Smooth muscle cell (in vitro differentiated cells): ENCODE results near the gene UMAD1. TPM values are rescaled to one million over a fixed set of nuclear protein-coding genes. Genes with fewer than 3 reads are reported as not detected.

ENCODE experiments used
- DNase-seq: peaks from one replicate; lab custom pipeline; 2025; ENCODE audit not compliant: unreplicated experiment; lab: John Stamatoyannopoulos, UW
- H2AFZ ChIP-seq: fragments of 200-600 bp; sonication (generic); 2 replicates; pipeline ENCODE4 v1.6.0; 2016; ENCODE audit warnings: antibody characterized with exemption, low read depth, mild to moderate bottlenecking
- H3F3A ChIP-seq: fragments of 200-600 bp; sonication (generic); 2 replicates; pipeline ENCODE4 v1.6.0; 2017; ENCODE audit warnings: antibody characterized with exemption, low read depth
- H3K27ac ChIP-seq: fragments of 200-600 bp; sonication (generic); 2 replicates; pipeline ENCODE4 v1.5.1; 2016; ENCODE audit warnings: low read depth, mild to moderate bottlenecking
- H3K27me3 ChIP-seq: fragments of 200-600 bp; sonication (generic); 2 replicates; pipeline ENCODE4 v1.6.1; 2016; ENCODE audit warnings: low read depth, mild to moderate bottlenecking
- H3K36me3 ChIP-seq: fragments of 200-600 bp; sonication (generic); 2 replicates; pipeline ENCODE4 v1.5.1; 2016; ENCODE audit warnings: low read depth
- H3K4me1 ChIP-seq: fragments of 200-600 bp; sonication (generic); 2 replicates; pipeline ENCODE4 v1.5.1; 2016; ENCODE audit warnings: low read depth
- H3K4me2 ChIP-seq: fragments of 200-600 bp; sonication (generic); 2 replicates; pipeline ENCODE4 v1.6.0; 2016; ENCODE audit warnings: mild to moderate bottlenecking
- H3K4me3 ChIP-seq: fragments of 200-600 bp; sonication (generic); 2 replicates; pipeline ENCODE4 v1.5.1; 2016; ENCODE audit warnings: mild to moderate bottlenecking
- H3K79me2 ChIP-seq: fragments of 200-600 bp; sonication (generic); 2 replicates; pipeline ENCODE4 v1.6.0; 2016; ENCODE audit warnings: low read depth, mild to moderate bottlenecking
- H3K9ac ChIP-seq: fragments of 200-600 bp; sonication (generic); 2 replicates; pipeline ENCODE4 v1.6.0; 2016; ENCODE audit warnings: low read depth
- H3K9me3 ChIP-seq: fragments of 200-600 bp; sonication (generic); replicated peaks from 2 replicates; pipeline ENCODE4 v1.5.1; 2016; ENCODE audit warnings: low read depth
- H4K20me1 ChIP-seq: fragments of 200-600 bp; sonication (generic); 2 replicates; pipeline ENCODE4 v1.6.0; 2016; ENCODE audit warnings: low read depth
- WGBS: methylation state at CpG from one replicate; pipeline ENCODE4 v1.1.7; 2016; ENCODE audit warnings: low lambda C conversion rate; 5-methylcytosine and 5-hydroxymethylcytosine counted together
- polyA plus RNA-seq: library from polyadenylated mRNA; unstranded; fragments of >200 nt; fragmentation: Nextera tagmentation; extraction: Ambion mirVana; gene quantifications from 2 replicates; pipeline ENCODE4 v1.2.1, GENCODE V29; 2016
- total RNA-seq: library from RNA; depleted of rRNA; stranded (reverse); fragments of >200 nt; gene quantifications from 2 replicates; pipeline ENCODE4 v1.2.3, GENCODE V29; 2014
- TF ChIP-seq, protein P1 (sequence below): fragments of 200-600 bp; sonication (generic); IDR thresholded peaks from 2 replicates; pipeline ENCODE4 v1.5.1; 2017; ENCODE audit warnings: borderline replicate concordance, mild to moderate bottlenecking, antibody characterized with exemption; ENCODE audit not compliant: insufficient read depth, poor library complexity, severe bottlenecking

The UMAD1 gene
- total and polyA plus RNA-seq, 2 experiments from 2014 or later: 13.7 to 24.3 TPM

DNA sequence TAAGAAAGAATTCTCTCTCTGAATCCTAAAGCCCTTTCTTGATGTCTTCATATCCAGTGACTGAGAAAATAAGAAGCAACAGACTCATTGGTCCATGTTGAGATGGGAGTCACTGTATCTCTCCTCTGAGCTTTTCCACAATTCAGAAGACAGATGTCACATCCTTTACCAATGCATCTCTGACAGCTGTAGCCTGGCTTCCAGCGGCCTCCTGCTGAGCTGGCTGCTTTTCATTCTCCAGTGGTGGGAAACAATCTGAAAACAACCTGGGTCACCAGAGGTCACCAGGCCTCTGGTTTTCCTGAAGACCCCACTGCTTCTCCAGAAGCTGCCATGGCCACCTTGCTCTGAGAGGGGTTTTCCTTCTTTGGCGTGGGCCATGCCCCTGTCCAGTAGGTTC lies 96.1 kb downstream of the UMAD1 start:
- TF ChIP-seq, protein P1, sequence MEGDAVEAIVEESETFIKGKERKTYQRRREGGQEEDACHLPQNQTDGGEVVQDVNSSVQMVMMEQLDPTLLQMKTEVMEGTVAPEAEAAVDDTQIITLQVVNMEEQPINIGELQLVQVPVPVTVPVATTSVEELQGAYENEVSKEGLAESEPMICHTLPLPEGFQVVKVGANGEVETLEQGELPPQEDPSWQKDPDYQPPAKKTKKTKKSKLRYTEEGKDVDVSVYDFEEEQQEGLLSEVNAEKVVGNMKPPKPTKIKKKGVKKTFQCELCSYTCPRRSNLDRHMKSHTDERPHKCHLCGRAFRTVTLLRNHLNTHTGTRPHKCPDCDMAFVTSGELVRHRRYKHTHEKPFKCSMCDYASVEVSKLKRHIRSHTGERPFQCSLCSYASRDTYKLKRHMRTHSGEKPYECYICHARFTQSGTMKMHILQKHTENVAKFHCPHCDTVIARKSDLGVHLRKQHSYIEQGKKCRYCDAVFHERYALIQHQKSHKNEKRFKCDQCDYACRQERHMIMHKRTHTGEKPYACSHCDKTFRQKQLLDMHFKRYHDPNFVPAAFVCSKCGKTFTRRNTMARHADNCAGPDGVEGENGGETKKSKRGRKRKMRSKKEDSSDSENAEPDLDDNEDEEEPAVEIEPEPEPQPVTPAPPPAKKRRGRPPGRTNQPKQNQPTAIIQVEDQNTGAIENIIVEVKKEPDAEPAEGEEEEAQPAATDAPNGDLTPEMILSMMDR: no peak
- H3K4me1 ChIP-seq: peaks cover 35% of the 10 kb centered on the region
- H4K20me1 ChIP-seq: no peaks in the 10 kb centered on the region
- WGBS: 95% methylated on average over 2 of the region's 2 CpGs
- no peaks in the 10 kb centered on the region for H3K36me3 ChIP-seq
- no peaks in the 10 kb centered on the region for H3K79me2 ChIP-seq
- H3K9me3 ChIP-seq: no peaks in the 10 kb centered on the region
- DNase-seq: no peak
- H3K9ac ChIP-seq: no peak overlapping the region
- no peaks in the 10 kb centered on the region for H3F3A ChIP-seq
- no peaks in the 10 kb centered on the region for H3K27me3 ChIP-seq
- H2AFZ ChIP-seq: no peak overlapping the region
- no peak overlapping the region for H3K27ac ChIP-seq
- no peak overlapping the region for H3K4me2 ChIP-seq
- H3K4me3 ChIP-seq: no peak overlapping the region

DNA sequence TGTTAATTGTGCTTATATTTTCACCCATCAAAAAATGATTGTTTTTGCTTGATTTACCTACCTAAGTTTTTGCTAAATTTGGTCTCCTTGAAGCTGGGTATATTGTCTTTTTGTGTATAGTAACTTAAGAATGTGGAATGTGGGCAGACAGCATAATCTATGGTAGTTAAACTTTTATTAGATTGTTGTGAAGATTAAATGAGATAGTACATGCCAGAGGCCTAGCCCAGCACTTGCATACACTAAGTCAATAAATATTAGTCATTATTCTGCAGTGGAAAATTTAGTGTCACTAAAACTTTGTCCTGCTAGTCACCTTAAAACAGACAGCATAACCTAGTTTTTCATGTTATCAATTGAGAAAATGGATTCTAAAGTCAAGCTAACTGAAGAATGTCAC lies 97.1 kb downstream of the UMAD1 start:
- peaks cover 35% of the 10 kb centered on the region for H3K4me1 ChIP-seq
- no peak overlapping the region for H2AFZ ChIP-seq
- peak overlapping the region; percentile 2 for H3K4me2 ChIP-seq
- H3K27me3 ChIP-seq: no peaks in the 10 kb centered on the region
- no peak for DNase-seq
- H3K36me3 ChIP-seq: no peaks in the 10 kb centered on the region
- no peaks in the 10 kb centered on the region for H3K79me2 ChIP-seq
- H3K9ac ChIP-seq: no peak overlapping the region
- H3F3A ChIP-seq: no peaks in the 10 kb centered on the region
- TF ChIP-seq, protein P1: no peak
- H3K4me3 ChIP-seq: no peak overlapping the region
- H3K9me3 ChIP-seq: no peaks in the 10 kb centered on the region
- no peaks in the 10 kb centered on the region for H4K20me1 ChIP-seq
- H3K27ac ChIP-seq: peak overlapping the region; percentile 0

DNA sequence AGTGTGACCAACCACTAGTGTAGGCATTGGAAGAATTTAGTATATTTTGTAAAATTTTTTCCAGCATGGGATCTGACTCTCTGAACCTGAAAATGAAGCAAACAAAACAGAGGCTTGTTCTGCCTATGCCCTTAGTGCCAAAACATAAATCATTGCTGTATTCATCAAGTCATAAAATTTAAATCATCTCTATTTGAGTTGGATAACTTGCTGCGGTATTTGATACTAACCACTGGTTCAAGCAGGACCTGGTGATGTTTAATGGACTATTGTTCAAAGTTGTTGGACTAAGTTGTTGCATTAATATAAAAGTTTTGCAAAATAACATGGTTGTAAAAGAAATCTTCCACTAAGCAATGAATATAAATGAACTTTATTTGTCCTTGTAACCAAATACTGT lies 97.6 kb downstream of the UMAD1 start:
- Histone ChIP-seq H3K79me2 (no peaks in the 10 kb centered on the region), H3K4me1 (peaks cover 35% of the 10 kb centered on the region), H3F3A (no peaks in the 10 kb centered on the region), H3K4me3 (no peak overlapping the region), H3K9ac (no peak overlapping the region), H3K27ac (peak overlapping the region; percentile 0), H3K4me2 (no peak overlapping the region), H3K9me3 (no peaks in the 10 kb centered on the region), H3K27me3 (no peaks in the 10 kb centered on the region), H2AFZ (no peak overlapping the region), H3K36me3 (no peaks in the 10 kb centered on the region), H4K20me1 (no peaks in the 10 kb centered on the region)
- WGBS: 78% methylated on average over 1 of the region's 1 CpG
- TF ChIP-seq, protein P1: no peak
- DNase-seq: no peak

DNA sequence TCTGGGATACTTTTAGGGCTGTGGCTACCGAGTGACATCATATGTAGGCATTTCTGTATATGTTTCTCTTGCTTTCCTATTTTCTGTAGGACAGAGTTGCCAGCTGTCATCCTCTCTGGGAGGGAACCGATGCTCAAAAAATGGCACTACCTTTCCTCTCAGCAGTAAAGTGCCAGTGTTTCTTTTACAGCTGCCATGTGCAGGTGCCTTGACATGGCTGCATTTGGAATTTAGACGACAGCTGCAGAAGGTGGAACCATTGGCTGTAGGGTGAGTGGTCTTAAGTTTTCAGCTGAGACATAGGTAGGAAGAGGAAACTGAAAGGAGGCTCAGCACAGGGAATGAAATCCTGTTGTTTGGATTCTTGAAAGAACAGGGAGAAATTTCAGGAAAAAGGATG lies 98.1 kb downstream of the UMAD1 start:
- H2AFZ ChIP-seq: no peak overlapping the region
- H3K27me3 ChIP-seq: no peaks in the 10 kb centered on the region
- no peaks in the 10 kb centered on the region for H4K20me1 ChIP-seq
- peaks cover 35% of the 10 kb centered on the region for H3K4me1 ChIP-seq
- TF ChIP-seq, protein P1: no peak
- H3K4me2 ChIP-seq: no peak overlapping the region
- DNase-seq: no peak
- H3K4me3 ChIP-seq: no peak overlapping the region
- H3K9ac ChIP-seq: no peak overlapping the region
- 94% methylated on average over 3 of the region's 3 CpGs for WGBS
- no peak overlapping the region for H3K27ac ChIP-seq
- H3K9me3 ChIP-seq: no peaks in the 10 kb centered on the region
- H3F3A ChIP-seq: no peaks in the 10 kb centered on the region
- H3K36me3 ChIP-seq: no peaks in the 10 kb centered on the region
- no peaks in the 10 kb centered on the region for H3K79me2 ChIP-seq
